Measurements from ENCODE around the gene IGFBP1. TPM values are rescaled to one million over a fixed set of nuclear protein-coding genes. Genes with fewer than 3 reads are reported as not detected.

The IGFBP1 gene
- total RNA-seq, 2 experiments from 2014 or later, result not detected

- Mint-ChIP-seq H3K27ac (no peak overlapping the region), H3K4me1 (ENCODE audit: low read depth) (peaks cover 2% of the 10 kb centered on the region), H3K9me3 (no peaks in the 10 kb centered on the region), H3K4me3 (no peak overlapping the region), H3K36me3 (no peaks in the 10 kb centered on the region), H3K27me3 (peaks cover 38% of the 10 kb centered on the region)
- POLR2A ChIA-PET, result no interaction called here
- DNase-seq, result no peak
- CTCF ChIA-PET, result no interaction called here
- intact Hi-C loops (cut with micrococcal nuclease), result no loop called here
Measured at GRCh38 chr7:45885264-45885882, 2.9 kb upstream of the IGFBP1 start.

- DNase-seq, result no peak
- intact Hi-C loops (cut with micrococcal nuclease), result no loop called here
- ChIA-PET CTCF (no interaction called here), POLR2A (no interaction called here)
- H3K36me3 Mint-ChIP-seq, result no peaks in the 10 kb centered on the region
- no peaks in the 10 kb centered on the region for H3K9me3 Mint-ChIP-seq
- H3K27me3 Mint-ChIP-seq, result peaks cover 47% of the 10 kb centered on the region
- H3K4me3 Mint-ChIP-seq, result no peak overlapping the region
- no peak overlapping the region for H3K27ac Mint-ChIP-seq
- H3K4me1 Mint-ChIP-seq (ENCODE audit: low read depth), result peaks cover 2% of the 10 kb centered on the region
Measured at GRCh38 chr7:45886931-45887667, 1.2 kb upstream of the IGFBP1 start.

GRCh38 chr7:45888993-45889366 lies 692 bp downstream of the IGFBP1 start:
- DNase-seq, result no peak
- intact Hi-C loops (cut with micrococcal nuclease), result no loop called here
- H3K4me1 Mint-ChIP-seq (ENCODE audit: low read depth), result peaks cover 2% of the 10 kb centered on the region
- H3K36me3 Mint-ChIP-seq, result no peaks in the 10 kb centered on the region
- no peaks in the 10 kb centered on the region for H3K9me3 Mint-ChIP-seq
- ChIA-PET POLR2A (no interaction called here), CTCF (interaction anchor here (0.6 to 1.8 kb wide), 2 partner anchors 33 to 99 kb away, joined by 3 to 5 read pairs; no protein-coding TSS in a partner anchor)
- no peak overlapping the region for H3K27ac Mint-ChIP-seq
- no peak overlapping the region for H3K4me3 Mint-ChIP-seq
- peaks cover 52% of the 10 kb centered on the region for H3K27me3 Mint-ChIP-seq

- intact Hi-C loops (cut with micrococcal nuclease), result no loop called here
- Mint-ChIP-seq H3K36me3 (no peaks in the 10 kb centered on the region), H3K9me3 (no peaks in the 10 kb centered on the region), H3K27ac (no peak overlapping the region), H3K4me1 (ENCODE audit: low read depth) (peaks cover 2% of the 10 kb centered on the region), H3K27me3 (peaks cover 53% of the 10 kb centered on the region), H3K4me3 (no peak overlapping the region)
- POLR2A ChIA-PET, result no interaction called here
- CTCF ChIA-PET, result interaction anchor here (1.8 kb wide), 1 partner anchor 33 kb away, joined by 5 read pairs; no protein-coding TSS in a partner anchor
- DNase-seq, result no peak
Measured at GRCh38 chr7:45889367-45890067, 1.2 kb downstream of the IGFBP1 start.

- peaks cover 2% of the 10 kb centered on the region for H3K4me1 Mint-ChIP-seq (ENCODE audit: low read depth)
- intact Hi-C loops (cut with micrococcal nuclease), result no loop called here
- ChIA-PET CTCF (interaction anchor here (0.6 to 1.8 kb wide), 7 partner anchors 18 to 1307 kb away, joined by 3 to 5 read pairs (median 3); no protein-coding TSS in a partner anchor), POLR2A (no interaction called here)
- H3K4me3 Mint-ChIP-seq, result no peak overlapping the region
- no peaks in the 10 kb centered on the region for H3K9me3 Mint-ChIP-seq
- H3K27ac Mint-ChIP-seq, result no peak overlapping the region
- no peaks in the 10 kb centered on the region for H3K36me3 Mint-ChIP-seq
- H3K27me3 Mint-ChIP-seq, result peaks cover 51% of the 10 kb centered on the region
- DNase-seq, result no peak
Measured at GRCh38 chr7:45890125-45890901, 2.0 kb downstream of the IGFBP1 start.

GRCh38 chr7:45890902-45891461 lies 2.7 kb downstream of the IGFBP1 start:
- ChIA-PET CTCF (interaction anchor here (0.6 to 1.3 kb wide), 6 partner anchors 17 to 1306 kb away, joined by 3 to 4 read pairs (median 3); no protein-coding TSS in a partner anchor), POLR2A (no interaction called here)
- H3K27ac Mint-ChIP-seq, result no peak overlapping the region
- no peaks in the 10 kb centered on the region for H3K36me3 Mint-ChIP-seq
- intact Hi-C loops (cut with micrococcal nuclease), result no loop called here
- peaks cover 2% of the 10 kb centered on the region for H3K4me1 Mint-ChIP-seq (ENCODE audit: low read depth)
- no peaks in the 10 kb centered on the region for H3K9me3 Mint-ChIP-seq
- peaks cover 48% of the 10 kb centered on the region for H3K27me3 Mint-ChIP-seq
- H3K4me3 Mint-ChIP-seq, result no peak overlapping the region
- no peak for DNase-seq

GRCh38 chr7:45891462-45892402 lies 3.4 kb downstream of the IGFBP1 start:
- ChIA-PET POLR2A (no interaction called here), CTCF (interaction anchor here (0.7 to 1.3 kb wide), 5 partner anchors 9 to 1197 kb away, joined by 3 to 5 read pairs (median 3); no protein-coding TSS in a partner anchor)
- intact Hi-C loops (cut with micrococcal nuclease), result no loop called here
- Mint-ChIP-seq H3K27ac (no peak overlapping the region), H3K9me3 (no peaks in the 10 kb centered on the region), H3K27me3 (peaks cover 53% of the 10 kb centered on the region), H3K4me3 (no peak overlapping the region), H3K36me3 (no peaks in the 10 kb centered on the region), H3K4me1 (ENCODE audit: low read depth) (peaks cover 2% of the 10 kb centered on the region)
- DNase-seq, result no peak

GRCh38 chr7:45892407-45893035 lies 4.2 kb downstream of the IGFBP1 start:
- H3K9me3 Mint-ChIP-seq, result no peaks in the 10 kb centered on the region
- CTCF ChIA-PET, result interaction anchor here (0.7 to 1.4 kb wide), 4 partner anchors 10 to 1196 kb away, joined by 3 to 5 read pairs (median 3); no protein-coding TSS in a partner anchor
- POLR2A ChIA-PET, result no interaction called here
- no peak overlapping the region for H3K4me3 Mint-ChIP-seq
- no peak overlapping the region for H3K27ac Mint-ChIP-seq
- peaks cover 2% of the 10 kb centered on the region for H3K4me1 Mint-ChIP-seq (ENCODE audit: low read depth)
- DNase-seq, result no peak
- peaks cover 50% of the 10 kb centered on the region for H3K27me3 Mint-ChIP-seq
- intact Hi-C loops (cut with micrococcal nuclease), result no loop called here
- no peaks in the 10 kb centered on the region for H3K36me3 Mint-ChIP-seq

- no peak overlapping the region for H3K4me3 Mint-ChIP-seq
- no peaks in the 10 kb centered on the region for H3K36me3 Mint-ChIP-seq
- no peaks in the 10 kb centered on the region for H3K9me3 Mint-ChIP-seq
- H3K27ac Mint-ChIP-seq, result no peak overlapping the region
- DNase-seq, result no peak
- no peaks in the 10 kb centered on the region for H3K4me1 Mint-ChIP-seq (ENCODE audit: low read depth)
- peaks cover 41% of the 10 kb centered on the region for H3K27me3 Mint-ChIP-seq
- intact Hi-C loops (cut with micrococcal nuclease), result no loop called here
- CTCF ChIA-PET, result interaction anchor here (1.4 kb wide), 1 partner anchor 29 kb away, joined by 3 read pairs; no protein-coding TSS in a partner anchor
- POLR2A ChIA-PET, result no interaction called here
Measured at GRCh38 chr7:45893374-45893995, 5.2 kb downstream of the IGFBP1 start.

GRCh38 chr7:45893996-45894664 lies 5.8 kb downstream of the IGFBP1 start:
- Mint-ChIP-seq H3K36me3 (no peaks in the 10 kb centered on the region), H3K27ac (no peak overlapping the region), H3K4me3 (no peak overlapping the region), H3K4me1 (ENCODE audit: low read depth) (no peaks in the 10 kb centered on the region), H3K27me3 (peaks cover 39% of the 10 kb centered on the region), H3K9me3 (no peaks in the 10 kb centered on the region)
- ChIA-PET CTCF (interaction anchor here (1.4 kb wide), 1 partner anchor 29 kb away, joined by 3 read pairs; no protein-coding TSS in a partner anchor), POLR2A (no interaction called here)
- DNase-seq, result no peak
- intact Hi-C loops (cut with micrococcal nuclease), result no loop called here
